ENCODE measurements around the gene EIF2B4. TPM values are rescaled to one million over a fixed set of nuclear protein-coding genes. Genes with fewer than 3 reads are reported as not detected.

The EIF2B4 gene
- total and polyA plus RNA-seq, 11 donors, result 28.5 to 69.0 (median 38.2) TPM

DNA sequence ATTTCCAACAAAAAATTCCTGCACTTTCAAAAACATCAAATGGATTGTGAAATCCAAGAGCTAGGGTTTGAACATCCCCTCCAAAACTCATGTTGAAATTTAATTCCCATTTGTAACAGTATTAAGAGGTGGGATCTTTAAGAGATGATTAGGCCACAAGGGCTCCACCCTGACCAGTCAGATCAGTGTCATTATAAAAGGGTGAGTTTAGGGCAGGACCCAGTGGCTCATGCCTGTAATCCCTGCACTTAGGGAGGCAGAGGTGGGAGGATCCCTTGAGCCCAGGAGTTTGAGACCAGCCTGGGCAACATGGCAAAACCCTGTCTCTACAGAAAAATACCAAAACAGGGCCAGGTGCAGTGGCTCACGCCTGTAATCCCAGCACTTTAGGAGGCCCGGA, 22.5 kb downstream of the EIF2B4 start:
- H3K36me3 ChIP-seq, result peaks cover 0 to 26% (median 15%) of the 10 kb centered on the region in 9 donors
- no peaks in the 10 kb centered on the region for H3K27me3 ChIP-seq
- no peak for ATAC-seq
- H3K9me3 ChIP-seq, result no peaks in the 10 kb centered on the region
- peaks cover 0 to 7% (median 0%) of the 10 kb centered on the region in 12 donors for H3K4me1 ChIP-seq
- no peak for TF ChIP-seq POLR2A (IDR thresholded peaks at IDR 0.05)
- TF ChIP-seq CTCF (IDR thresholded peaks at IDR 0.05), result no peak
- DNase-seq, result no peak
- no peak overlapping the region for H3K27ac ChIP-seq
- intact Hi-C loops (cut with DNase I), result no loop called here
- H3K4me3 ChIP-seq, result no peak overlapping the region
- WGBS, 4 donors, result 81 to 97% (median 90%) methylated on average over 2 of the region's 2 CpGs

DNA sequence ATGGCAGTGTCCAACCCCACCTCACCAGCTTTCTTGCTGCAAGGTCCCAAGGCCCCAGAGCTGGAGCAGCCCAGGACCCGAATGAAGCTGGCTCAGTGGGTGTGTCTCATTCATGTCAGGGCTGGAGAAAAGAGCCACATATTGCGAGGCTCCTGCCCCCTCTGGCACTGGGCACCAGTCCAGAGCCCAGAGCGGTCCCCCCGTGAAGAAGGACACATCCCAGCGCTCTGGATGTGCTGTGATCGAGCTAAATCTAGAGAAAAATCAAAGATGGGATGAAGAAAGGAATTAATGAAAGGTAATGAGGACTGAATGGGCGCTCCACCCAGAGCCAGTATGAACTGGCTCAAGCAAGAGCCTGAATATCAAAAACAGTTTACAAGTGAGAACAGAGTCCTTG, 34.0 kb downstream of the EIF2B4 start:
- WGBS, 4 donors, result 92 to 97% (median 96%) methylated on average over 7 of the region's 7 CpGs
- no peak for TF ChIP-seq CTCF (IDR thresholded peaks at IDR 0.05)
- TF ChIP-seq POLR2A (IDR thresholded peaks at IDR 0.05), result no peak
- intact Hi-C loops (cut with DNase I), result no loop called here
- Histone ChIP-seq H3K4me3 (no peak overlapping the region), H3K4me1 (no peaks in the 10 kb centered on the region), H3K36me3 (peaks cover 0 to 100% (median 99%) of the 10 kb centered on the region in 9 donors), H3K27me3 (no peaks in the 10 kb centered on the region), H3K27ac (no peak overlapping the region), H3K9me3 (no peaks in the 10 kb centered on the region)
- peak in 1 of 4 donors; percentile 15 for ATAC-seq
- DNase-seq, result no peak

GRCh38 chr2:27335311-27335710, 34.8 kb downstream of the EIF2B4 start:
- Histone ChIP-seq H3K4me3 (no peak overlapping the region), H3K27ac (no peak overlapping the region), H3K27me3 (no peaks in the 10 kb centered on the region), H3K4me1 (no peaks in the 10 kb centered on the region), H3K36me3 (peaks cover 0 to 100% (median 99%) of the 10 kb centered on the region in 9 donors), H3K9me3 (no peaks in the 10 kb centered on the region)
- ATAC-seq, result no peak
- WGBS, 4 donors, result 91 to 96% (median 95%) methylated on average over 3 of the region's 3 CpGs
- no peak for DNase-seq
- intact Hi-C loops (cut with DNase I), result no loop called here
- no peak for TF ChIP-seq CTCF (IDR thresholded peaks at IDR 0.05)
- TF ChIP-seq POLR2A (IDR thresholded peaks at IDR 0.05), result no peak

GRCh38 chr2:27324720-27325119, 45.4 kb downstream of the EIF2B4 start:
- Histone ChIP-seq H3K4me1 (peaks cover 4 to 35% (median 23%) of the 10 kb centered on the region in 12 donors), H3K9me3 (no peaks in the 10 kb centered on the region), H3K27me3 (no peaks in the 10 kb centered on the region), H3K36me3 (peaks cover 0 to 46% (median 38%) of the 10 kb centered on the region in 9 donors), H3K4me3 (no peak overlapping the region), H3K27ac (peak overlapping the region in 4 of 12 donors; percentile 91 to 99 (median 95))
- intact Hi-C loops (cut with DNase I), result loop anchor here in 3 of 10 donors (5.0 kb wide), 2 partner anchors 33 to 48 kb away; partner anchors contain the start of genes GTF3C2 (in 2 of the 3), EIF2B4 (in 1 of the 3) and SNX17 (in 1 of the 3)
- no peak for TF ChIP-seq POLR2A (IDR thresholded peaks at IDR 0.05)
- no peak for TF ChIP-seq CTCF (IDR thresholded peaks at IDR 0.05)
- WGBS, 4 donors, result 92 to 97% (median 93%) methylated on average over 5 of the region's 5 CpGs
- no peak for ATAC-seq
- DNase-seq, result no peak

All from heart left ventricle (tissue), 16 donors.